PFSK-1 (cell line): ENCODE data around the gene EIPR1.

Experiments
- FOXP2 ChIP-seq: optimal IDR thresholded peaks from 2 replicates; pipeline ENCODE3; 2011; ENCODE audit warnings: borderline replicate concordance, control low read depth, inconsistent platforms; ENCODE audit not compliant: insufficient read depth; ENCODE audit errors: extremely low read length, extremely low read depth
- POLR2AphosphoS5 ChIP-seq: IDR thresholded peaks from 2 replicates; pipeline ENCODE4 v1.6.1; 2012; ENCODE audit warnings: low read depth, mild to moderate bottlenecking, control low read depth, low read length, moderate library complexity
- SIN3A ChIP-seq: IDR thresholded peaks from 2 replicates; pipeline ENCODE4 v1.6.1; 2012; ENCODE audit warnings: mild to moderate bottlenecking, low read length, moderate library complexity, borderline replicate concordance; ENCODE audit not compliant: insufficient read depth
- TAF1 ChIP-seq: IDR thresholded peaks from 2 replicates; pipeline ENCODE4 v1.6.1; 2012; ENCODE audit warnings: low read length, control low read depth, borderline replicate concordance; ENCODE audit not compliant: insufficient read depth
- TF ChIP-seq, protein P1 (sequence below), 2 experiments: IDR thresholded peaks; 2 replicates each; pipeline versions ENCODE4 v1.6.1 to v1.8.0; 2011 to 2012; ENCODE audit warnings: low read depth in 2 of 2, low read length in 2 of 2, control low read depth in 1 of 2, inconsistent platforms in 1 of 2, mild to moderate bottlenecking in 1 of 2, moderate library complexity in 1 of 2; ENCODE audit not compliant: insufficient read depth in 1 of 2

The EIPR1 gene

DNA sequence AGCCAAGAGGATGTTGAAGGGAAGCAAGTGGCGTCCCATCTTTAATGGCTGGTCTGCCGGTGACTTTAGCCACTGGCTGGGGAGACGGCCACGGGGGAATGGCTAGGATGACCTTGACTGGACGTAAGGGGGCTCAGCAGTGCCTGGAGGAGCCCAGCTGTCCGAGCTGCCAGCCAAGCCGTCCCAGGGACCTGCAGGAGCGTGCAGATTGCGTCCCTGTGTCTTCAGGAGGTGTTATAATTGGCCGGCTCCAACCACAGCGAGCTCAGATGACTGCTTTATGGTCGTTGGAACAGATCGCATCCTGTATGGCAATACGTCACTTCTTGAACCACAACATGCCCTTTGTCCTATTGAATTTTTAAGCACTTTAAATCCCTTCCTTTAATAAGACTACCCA lies 204.6 kb downstream of the EIPR1 start:
- TF ChIP-seq, protein P1, sequence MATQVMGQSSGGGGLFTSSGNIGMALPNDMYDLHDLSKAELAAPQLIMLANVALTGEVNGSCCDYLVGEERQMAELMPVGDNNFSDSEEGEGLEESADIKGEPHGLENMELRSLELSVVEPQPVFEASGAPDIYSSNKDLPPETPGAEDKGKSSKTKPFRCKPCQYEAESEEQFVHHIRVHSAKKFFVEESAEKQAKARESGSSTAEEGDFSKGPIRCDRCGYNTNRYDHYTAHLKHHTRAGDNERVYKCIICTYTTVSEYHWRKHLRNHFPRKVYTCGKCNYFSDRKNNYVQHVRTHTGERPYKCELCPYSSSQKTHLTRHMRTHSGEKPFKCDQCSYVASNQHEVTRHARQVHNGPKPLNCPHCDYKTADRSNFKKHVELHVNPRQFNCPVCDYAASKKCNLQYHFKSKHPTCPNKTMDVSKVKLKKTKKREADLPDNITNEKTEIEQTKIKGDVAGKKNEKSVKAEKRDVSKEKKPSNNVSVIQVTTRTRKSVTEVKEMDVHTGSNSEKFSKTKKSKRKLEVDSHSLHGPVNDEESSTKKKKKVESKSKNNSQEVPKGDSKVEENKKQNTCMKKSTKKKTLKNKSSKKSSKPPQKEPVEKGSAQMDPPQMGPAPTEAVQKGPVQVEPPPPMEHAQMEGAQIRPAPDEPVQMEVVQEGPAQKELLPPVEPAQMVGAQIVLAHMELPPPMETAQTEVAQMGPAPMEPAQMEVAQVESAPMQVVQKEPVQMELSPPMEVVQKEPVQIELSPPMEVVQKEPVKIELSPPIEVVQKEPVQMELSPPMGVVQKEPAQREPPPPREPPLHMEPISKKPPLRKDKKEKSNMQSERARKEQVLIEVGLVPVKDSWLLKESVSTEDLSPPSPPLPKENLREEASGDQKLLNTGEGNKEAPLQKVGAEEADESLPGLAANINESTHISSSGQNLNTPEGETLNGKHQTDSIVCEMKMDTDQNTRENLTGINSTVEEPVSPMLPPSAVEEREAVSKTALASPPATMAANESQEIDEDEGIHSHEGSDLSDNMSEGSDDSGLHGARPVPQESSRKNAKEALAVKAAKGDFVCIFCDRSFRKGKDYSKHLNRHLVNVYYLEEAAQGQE (IDR thresholded peaks at IDR 0.05; ENCODE audit: insufficient read depth in 1 of 2, low read depth in 2 of 2, low read length in 2 of 2) = no peak
- no peak for TF ChIP-seq SIN3A
- no peak for TF ChIP-seq FOXP2

DNA sequence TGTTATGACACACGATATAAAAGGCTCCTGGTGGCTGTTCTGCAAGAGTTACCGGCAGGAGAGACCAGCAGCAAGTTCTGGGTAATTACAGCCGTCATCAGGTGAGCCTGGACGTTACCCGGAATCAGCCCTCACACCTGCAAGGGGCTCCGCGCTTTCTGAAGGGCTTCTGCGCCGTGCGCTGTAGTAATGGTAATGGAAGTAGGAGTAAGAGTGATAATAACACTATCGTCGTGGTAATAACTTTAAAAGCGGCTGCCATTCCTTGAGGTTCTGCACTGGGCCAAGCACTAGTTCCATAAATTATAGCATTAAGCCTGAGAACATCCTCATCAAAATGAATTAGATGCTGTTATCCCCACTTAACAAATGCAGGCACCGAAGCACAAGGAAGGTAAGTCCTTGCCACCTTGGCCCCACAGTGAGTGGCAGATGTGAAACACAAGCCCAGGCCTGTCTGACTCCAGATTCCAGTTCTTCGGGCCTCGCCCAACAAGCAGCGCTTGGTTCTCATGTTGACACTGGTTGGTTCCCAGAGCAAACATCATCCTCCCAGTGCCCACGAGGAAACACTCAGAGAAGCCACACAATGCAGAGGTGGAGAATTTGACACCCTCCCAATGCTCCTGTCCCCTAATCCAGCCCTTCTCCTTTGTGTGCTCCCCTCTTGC lies 205.2 kb downstream of the EIPR1 start:
- TF ChIP-seq, protein P1 (IDR thresholded peaks at IDR 0.05; ENCODE audit: insufficient read depth in 1 of 2, low read depth in 2 of 2, low read length in 2 of 2) = no peak
- TF ChIP-seq FOXP2 = no peak
- no peak for TF ChIP-seq SIN3A
- no peak for TF ChIP-seq TAF1
- TF ChIP-seq POLR2AphosphoS5 = no peak

DNA sequence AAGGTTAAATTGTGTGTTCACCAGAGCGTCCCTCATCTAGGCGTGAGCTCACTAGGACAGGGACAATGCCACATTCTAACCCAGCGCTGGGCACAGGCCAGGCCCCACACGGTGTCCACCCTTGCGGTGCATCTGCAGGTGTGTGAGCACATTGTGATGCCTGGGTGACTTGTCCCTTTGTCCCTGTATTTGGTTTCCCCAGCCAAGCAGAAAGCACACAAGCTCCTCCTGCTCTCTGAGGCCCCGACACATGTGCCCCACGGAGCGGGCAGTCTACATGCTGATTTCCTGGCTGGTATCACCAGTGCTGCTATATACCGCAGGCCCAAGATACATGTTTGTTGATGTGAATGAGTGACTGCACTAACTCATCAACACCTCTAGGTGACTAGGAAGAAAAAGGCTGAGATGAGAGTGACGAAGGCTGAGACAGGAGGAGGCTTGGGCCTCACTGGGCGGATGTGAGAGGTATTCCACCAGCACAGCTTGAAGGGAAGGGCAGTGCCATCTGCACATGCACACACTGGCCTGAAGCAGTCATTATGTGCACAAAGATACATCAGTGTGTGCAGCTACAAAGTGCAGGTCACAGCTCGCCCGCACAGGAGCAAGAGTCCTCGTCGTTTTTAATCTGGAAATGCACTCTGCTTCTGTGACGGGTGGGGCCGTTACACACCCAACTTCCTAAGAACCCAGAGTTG lies 205.9 kb downstream of the EIPR1 start:
- no peak for TF ChIP-seq TAF1
- TF ChIP-seq SIN3A = no peak
- no peak for TF ChIP-seq FOXP2
- TF ChIP-seq, protein P1 (IDR thresholded peaks at IDR 0.05; ENCODE audit: insufficient read depth in 1 of 2, low read depth in 2 of 2, low read length in 2 of 2) = no peak
- no peak for TF ChIP-seq POLR2AphosphoS5

DNA sequence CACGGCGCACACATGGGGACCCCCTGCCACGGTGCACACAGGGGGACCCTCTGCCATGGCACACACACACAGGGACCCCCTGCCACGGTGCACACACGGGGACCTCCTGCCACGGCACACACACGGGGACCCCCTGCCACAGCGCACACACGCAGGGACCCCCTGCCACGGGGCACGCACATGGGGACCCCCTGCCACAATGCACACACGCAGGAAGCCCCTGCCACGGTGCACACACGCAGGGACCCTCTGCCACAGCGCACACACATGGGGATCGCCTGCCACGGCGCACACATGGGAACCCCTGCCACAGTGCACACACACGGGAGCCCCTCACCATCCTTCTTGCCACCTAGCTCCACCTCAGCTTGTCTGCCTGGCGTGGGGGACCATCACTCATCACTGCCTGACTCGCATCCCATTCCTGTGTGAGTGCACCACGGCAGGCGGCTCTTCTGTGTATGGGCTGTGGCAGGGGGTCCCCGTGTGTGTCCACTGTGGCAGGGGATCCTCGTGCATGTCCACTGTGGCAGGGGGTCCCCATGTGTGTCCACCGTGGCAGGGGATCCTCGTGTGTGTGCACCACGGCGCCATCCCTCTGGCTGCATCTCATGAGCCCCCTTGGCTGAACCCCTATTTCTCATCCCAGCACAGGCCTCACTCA lies 206.7 kb downstream of the EIPR1 start:
- no peak for TF ChIP-seq SIN3A
- TF ChIP-seq POLR2AphosphoS5 = no peak

DNA sequence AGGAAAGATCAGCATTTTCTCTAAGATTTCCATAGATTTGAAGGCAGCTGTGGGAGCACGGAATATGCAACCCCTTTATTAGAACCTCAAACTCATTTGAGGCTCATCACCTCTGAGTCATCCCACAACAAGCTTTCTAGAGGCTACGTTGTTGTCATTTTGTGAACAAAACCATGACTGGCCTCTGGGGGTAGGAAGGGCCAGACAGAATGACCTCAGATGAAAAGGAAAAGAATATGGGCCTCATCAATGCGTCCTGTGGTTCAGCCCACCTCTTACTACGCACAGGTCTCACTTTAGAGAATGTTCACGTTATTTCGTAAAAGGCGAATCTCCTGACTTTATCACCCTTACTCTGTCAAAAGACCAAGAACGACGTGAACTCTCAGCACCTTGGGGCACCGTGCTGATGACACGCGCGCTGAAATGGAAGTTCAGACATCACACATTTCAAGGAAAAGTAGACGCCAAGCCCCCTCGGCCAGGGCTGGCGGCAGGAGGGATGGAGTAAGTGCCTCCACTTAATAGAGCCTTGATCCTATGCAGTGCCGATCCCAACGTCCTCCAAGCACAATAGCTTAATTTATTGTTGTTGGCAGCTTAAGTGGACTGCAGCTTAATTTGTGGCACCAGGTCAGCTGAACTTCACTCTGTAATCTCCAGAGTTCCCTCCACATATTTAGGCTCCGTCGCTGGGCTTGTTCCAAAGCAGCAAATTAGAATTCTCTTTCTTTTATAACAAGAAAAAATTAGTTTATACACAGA lies 208.3 kb downstream of the EIPR1 start:
- no peak for TF ChIP-seq POLR2AphosphoS5
- TF ChIP-seq, protein P1 (IDR thresholded peaks at IDR 0.05; ENCODE audit: insufficient read depth in 1 of 2, low read depth in 2 of 2, low read length in 2 of 2) = no peak
- TF ChIP-seq TAF1 = no peak
- no peak for TF ChIP-seq SIN3A
- TF ChIP-seq FOXP2 = no peak
